Measurements from ENCODE around the gene PLEKHA6.

- no peak for TF ChIP-seq POLR2AphosphoS5 (IDR thresholded peaks at IDR 0.05)
- no peak for TF ChIP-seq CTCF (IDR thresholded peaks at IDR 0.05)
- no peak for TF ChIP-seq POLR2A (IDR thresholded peaks at IDR 0.05)
Measured at GRCh38 chr1:204265665-204266064, 94.1 kb downstream of the PLEKHA6 start.
